ENCODE measurements around the gene NRXN3. TPM values are rescaled to one million over a fixed set of nuclear protein-coding genes. Genes with fewer than 3 reads are reported as not detected.

The NRXN3 gene
- total RNA-seq, 2 donors from 2014 or later: 1.2 to 7.8 TPM

DNA sequence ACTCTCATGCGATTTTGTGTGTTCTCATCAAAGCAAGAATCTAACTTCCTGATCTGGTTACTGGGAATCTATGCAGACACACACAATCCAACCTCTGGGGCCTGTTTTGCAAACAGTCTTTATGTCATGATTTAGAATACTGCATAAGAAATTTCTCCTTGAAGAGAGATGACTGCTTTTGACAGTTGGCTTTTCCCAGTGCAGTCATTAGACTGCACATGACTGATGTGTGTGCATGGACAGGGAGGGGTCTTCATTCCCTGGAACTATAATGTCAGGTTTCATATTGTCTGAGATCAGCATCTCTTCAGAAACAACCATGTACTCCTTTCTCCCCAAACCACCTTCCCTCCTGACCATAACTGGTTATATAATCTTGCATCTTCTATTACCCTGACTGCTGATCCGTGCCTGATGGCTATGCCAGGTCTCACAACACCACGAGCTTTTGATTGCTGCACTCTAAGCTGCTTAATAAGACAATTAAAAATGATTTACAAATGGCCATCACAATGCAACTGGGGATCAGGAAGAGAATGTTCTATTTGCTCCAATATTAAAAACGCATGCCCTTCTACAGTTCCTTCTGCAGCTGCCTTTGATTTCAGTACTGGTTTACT, 995.4 kb downstream of the NRXN3 start:
- intact Hi-C loops (cut with DNase I): no loop called here
- no peak overlapping the region for H3K4me3 ChIP-seq
- no peak for DNase-seq
- TF ChIP-seq, protein P1, sequence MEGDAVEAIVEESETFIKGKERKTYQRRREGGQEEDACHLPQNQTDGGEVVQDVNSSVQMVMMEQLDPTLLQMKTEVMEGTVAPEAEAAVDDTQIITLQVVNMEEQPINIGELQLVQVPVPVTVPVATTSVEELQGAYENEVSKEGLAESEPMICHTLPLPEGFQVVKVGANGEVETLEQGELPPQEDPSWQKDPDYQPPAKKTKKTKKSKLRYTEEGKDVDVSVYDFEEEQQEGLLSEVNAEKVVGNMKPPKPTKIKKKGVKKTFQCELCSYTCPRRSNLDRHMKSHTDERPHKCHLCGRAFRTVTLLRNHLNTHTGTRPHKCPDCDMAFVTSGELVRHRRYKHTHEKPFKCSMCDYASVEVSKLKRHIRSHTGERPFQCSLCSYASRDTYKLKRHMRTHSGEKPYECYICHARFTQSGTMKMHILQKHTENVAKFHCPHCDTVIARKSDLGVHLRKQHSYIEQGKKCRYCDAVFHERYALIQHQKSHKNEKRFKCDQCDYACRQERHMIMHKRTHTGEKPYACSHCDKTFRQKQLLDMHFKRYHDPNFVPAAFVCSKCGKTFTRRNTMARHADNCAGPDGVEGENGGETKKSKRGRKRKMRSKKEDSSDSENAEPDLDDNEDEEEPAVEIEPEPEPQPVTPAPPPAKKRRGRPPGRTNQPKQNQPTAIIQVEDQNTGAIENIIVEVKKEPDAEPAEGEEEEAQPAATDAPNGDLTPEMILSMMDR (IDR thresholded peaks at IDR 0.05): no peak
- no peaks in the 10 kb centered on the region for H3K4me1 ChIP-seq
- H3K9me3 ChIP-seq: no peaks in the 10 kb centered on the region
- no peaks in the 10 kb centered on the region for H3K36me3 ChIP-seq
- no peak overlapping the region for H3K9ac ChIP-seq (ENCODE audit: low read depth in 2 of 2, low read length in 2 of 2)
- H3K27ac ChIP-seq: no peak overlapping the region
- H3K27me3 ChIP-seq: no peaks in the 10 kb centered on the region

DNA sequence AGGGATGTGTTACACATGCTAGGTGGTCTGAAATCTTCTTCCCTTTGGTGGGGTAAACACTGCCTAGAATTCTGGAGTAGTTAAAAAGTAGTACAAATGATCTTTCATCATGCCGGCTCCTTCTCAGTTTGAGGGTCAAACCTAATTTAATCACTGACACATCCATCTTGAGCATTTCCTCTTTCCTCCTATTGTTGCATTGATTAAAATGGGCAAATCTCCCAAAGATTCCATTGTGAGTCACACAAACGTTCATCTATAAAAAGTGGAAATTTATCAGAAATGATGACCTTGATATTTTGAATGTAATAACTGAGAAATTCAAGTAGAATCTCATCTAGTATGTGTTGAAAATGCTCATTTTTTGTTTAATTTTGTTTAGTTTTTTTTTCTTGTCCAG, 996.0 kb downstream of the NRXN3 start:
- no peak overlapping the region for H3K27ac ChIP-seq
- no peak overlapping the region for H3K4me3 ChIP-seq
- no peak for DNase-seq
- no peaks in the 10 kb centered on the region for H3K36me3 ChIP-seq
- no peaks in the 10 kb centered on the region for H3K9me3 ChIP-seq
- no peaks in the 10 kb centered on the region for H3K27me3 ChIP-seq
- no peaks in the 10 kb centered on the region for H3K4me1 ChIP-seq
- intact Hi-C loops (cut with DNase I): no loop called here
- TF ChIP-seq, protein P1 (IDR thresholded peaks at IDR 0.05): no peak
- H3K9ac ChIP-seq (ENCODE audit: low read depth in 2 of 2, low read length in 2 of 2): no peak overlapping the region

DNA sequence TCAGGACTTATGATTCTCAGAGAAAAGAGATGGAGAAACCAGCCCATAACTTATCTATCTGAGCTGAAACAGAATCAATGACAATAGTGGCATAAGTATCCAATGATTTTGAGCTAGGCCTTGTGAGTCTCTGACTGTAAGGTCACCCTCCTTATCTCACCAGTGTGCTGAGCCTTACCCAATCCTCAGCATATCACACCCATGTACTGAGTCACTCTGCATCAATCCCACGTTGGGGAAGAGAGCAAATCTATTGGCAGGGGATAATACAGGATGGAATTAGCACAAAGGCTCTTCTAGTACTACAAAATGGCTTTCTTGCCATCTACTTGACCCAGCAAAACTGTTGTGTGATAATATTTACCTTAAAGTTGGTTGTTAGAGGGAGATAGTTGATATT, 997.8 kb downstream of the NRXN3 start:
- intact Hi-C loops (cut with DNase I): no loop called here
- TF ChIP-seq, protein P1 (IDR thresholded peaks at IDR 0.05): no peak
- no peak overlapping the region for H3K4me3 ChIP-seq
- H3K27me3 ChIP-seq: no peaks in the 10 kb centered on the region
- H3K9me3 ChIP-seq: no peaks in the 10 kb centered on the region
- no peak overlapping the region for H3K27ac ChIP-seq
- H3K36me3 ChIP-seq: no peaks in the 10 kb centered on the region
- no peak overlapping the region for H3K9ac ChIP-seq (ENCODE audit: low read depth in 2 of 2, low read length in 2 of 2)
- no peaks in the 10 kb centered on the region for H3K4me1 ChIP-seq
- DNase-seq: no peak

DNA sequence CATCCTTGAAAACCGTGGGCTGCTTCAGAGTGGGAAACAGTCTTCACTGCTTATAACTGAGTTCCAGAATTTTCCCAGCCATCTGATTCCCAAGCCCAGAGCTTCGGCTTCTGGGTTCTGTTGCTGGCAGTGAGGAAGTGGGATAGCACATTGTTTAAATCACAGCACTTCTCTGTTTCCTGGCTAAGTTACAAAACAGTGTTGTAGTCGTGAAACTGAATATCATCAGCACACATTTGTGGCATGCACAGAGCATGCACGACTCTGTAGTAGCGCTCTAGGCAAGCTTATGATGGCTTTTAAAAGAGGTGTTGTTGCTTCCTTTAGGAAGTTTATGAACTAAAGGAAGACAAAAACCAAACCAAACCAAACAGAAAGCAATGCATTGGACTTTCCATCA, 1005.5 kb downstream of the NRXN3 start:
- H3K9ac ChIP-seq (ENCODE audit: low read depth in 2 of 2, low read length in 2 of 2): no peak overlapping the region
- DNase-seq: no peak
- no peak overlapping the region for H3K27ac ChIP-seq
- no peaks in the 10 kb centered on the region for H3K36me3 ChIP-seq
- H3K4me3 ChIP-seq: no peak overlapping the region
- no peaks in the 10 kb centered on the region for H3K27me3 ChIP-seq
- intact Hi-C loops (cut with DNase I): no loop called here
- H3K9me3 ChIP-seq: no peaks in the 10 kb centered on the region
- TF ChIP-seq, protein P1 (IDR thresholded peaks at IDR 0.05): no peak
- H3K4me1 ChIP-seq: no peaks in the 10 kb centered on the region

DNA sequence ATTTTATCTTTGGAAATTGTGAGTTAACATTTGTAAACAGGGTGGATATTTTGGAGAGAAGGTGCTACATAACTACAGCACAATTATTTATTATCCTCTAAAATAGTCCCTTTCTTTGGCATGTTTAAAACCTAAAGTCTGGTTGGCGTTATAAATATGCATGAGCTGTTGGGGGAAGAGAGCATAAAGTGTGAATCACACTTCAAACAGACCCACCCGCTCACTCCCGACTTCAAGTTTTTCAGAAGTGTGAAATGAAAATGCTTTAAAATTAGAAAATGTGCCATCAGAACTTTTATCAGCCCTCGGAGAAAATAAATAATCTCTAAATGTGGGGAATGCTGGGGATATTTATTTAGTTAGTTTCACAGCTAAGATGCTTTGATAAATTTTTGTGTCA, 1006.9 kb downstream of the NRXN3 start:
- H3K27me3 ChIP-seq: no peaks in the 10 kb centered on the region
- H3K9me3 ChIP-seq: no peaks in the 10 kb centered on the region
- H3K4me1 ChIP-seq: no peaks in the 10 kb centered on the region
- TF ChIP-seq, protein P1 (IDR thresholded peaks at IDR 0.05): no peak
- no peak overlapping the region for H3K27ac ChIP-seq
- DNase-seq: no peak
- intact Hi-C loops (cut with DNase I): no loop called here
- H3K36me3 ChIP-seq: no peaks in the 10 kb centered on the region
- no peak overlapping the region for H3K9ac ChIP-seq (ENCODE audit: low read depth in 2 of 2, low read length in 2 of 2)
- no peak overlapping the region for H3K4me3 ChIP-seq

Data from colonic mucosa (tissue), 4 donors.